Cardiac fibroblast (primary cell): ENCODE results near the gene GABRR3.

ENCODE experiments used
- DNase-seq, 2 donors: peaks; one replicate each; pipeline versions ENCODE4 v3.0.0 to v3.0.0-alpha.2; 2010; ENCODE audit warnings: low read depth in 2 of 2
- H3K4me3 ChIP-seq, 2 donors: replicated peaks in 1 of 2; 1 replicate in 1 of 2; 2 replicates in 1 of 2; pipeline ENCODE4 v1.5.1; 2011; ENCODE audit warnings: low read depth in 2 of 2, low read length in 2 of 2, mild to moderate bottlenecking in 2 of 2, moderate library complexity in 1 of 2
- CTCF ChIP-seq: IDR thresholded peaks from one replicate; pipeline ENCODE4 v1.5.1; 2011; ENCODE audit warnings: low read depth, mild to moderate bottlenecking, low read length, inconsistent platforms

The GABRR3 gene

GRCh38 chr3:98003306-98003969, 31.7 kb downstream of the GABRR3 start:
- H3K4me3 ChIP-seq = no peak overlapping the region
- TF ChIP-seq CTCF = no peak
- no peak for DNase-seq

GRCh38 chr3:98002717-98003116, 32.4 kb downstream of the GABRR3 start:
- no peak for TF ChIP-seq CTCF
- DNase-seq = no peak
- H3K4me3 ChIP-seq = no peak overlapping the region

DNA sequence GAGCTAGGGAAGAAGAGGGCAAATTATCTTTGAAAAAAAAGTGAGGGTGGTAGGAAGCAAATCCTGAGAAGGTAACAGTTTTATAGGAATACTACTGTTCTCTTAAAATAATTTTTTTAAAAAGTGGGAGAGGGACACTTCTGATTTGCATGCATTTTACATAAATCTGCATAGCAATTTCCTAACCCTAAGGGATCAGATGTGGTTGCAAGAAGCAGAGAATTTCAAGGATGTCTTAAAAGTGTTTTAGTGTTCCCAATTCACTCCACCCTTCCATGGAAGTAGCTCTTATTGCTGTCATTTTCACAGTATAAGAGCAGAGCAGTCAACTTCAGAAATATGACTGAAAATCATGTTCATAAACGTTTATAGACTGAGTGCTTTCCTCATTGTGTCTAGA, 35.1 kb downstream of the GABRR3 start:
- no peak for TF ChIP-seq CTCF
- no peak overlapping the region for H3K4me3 ChIP-seq
- DNase-seq = no peak

GRCh38 chr3:97999103-97999502, 36.0 kb downstream of the GABRR3 start:
- TF ChIP-seq CTCF = no peak

GRCh38 chr3:97996988-97997387, 38.1 kb downstream of the GABRR3 start:
- no peak for TF ChIP-seq CTCF
- DNase-seq = no peak
- H3K4me3 ChIP-seq = no peak overlapping the region

More at GRCh38 chr3:97999103-97999502, 36.0 kb downstream of the GABRR3 start:
- H3K4me3 ChIP-seq = no peak overlapping the region
- no peak for DNase-seq

GRCh38 chr3:97994328-97994945, 40.7 kb downstream of the GABRR3 start:
- no peak for DNase-seq
- no peak overlapping the region for H3K4me3 ChIP-seq
- no peak for TF ChIP-seq CTCF
